A673 (cell line): ENCODE measurements around the gene SCN3A.

Source experiments
- CTCF ChIP-seq: fragments of 300-800, 200-600 bp; sonication (generic); conservative IDR thresholded peaks from 2 replicates; pipeline ENCODE4 v1.5.1; 2017; ENCODE audit warnings: low read depth, mild to moderate bottlenecking, antibody characterized with exemption, low read length, moderate library complexity, mixed read lengths
- EZH2 ChIP-seq: fragments of 200-600 bp; sonication (generic); IDR thresholded peaks from 2 replicates; pipeline ENCODE4 v1.6.1; 2017; ENCODE audit warnings: borderline replicate concordance, low read depth, mild to moderate bottlenecking, mixed read lengths, antibody characterized with exemption, low read length; ENCODE audit not compliant: poor library complexity, severe bottlenecking

- TF ChIP-seq EZH2 (no peak), CTCF (no peak)
Measured at GRCh38 chr2:165056564-165056963, 147.3 kb downstream of the SCN3A start.
